Epithelial cell of proximal tubule (primary cell): ENCODE measurements around the gene PDYN. TPM values are rescaled to one million over a fixed set of nuclear protein-coding genes. Genes with fewer than 3 reads are reported as not detected.
A peak's percentile ranks its signal among the peaks of the same experiment; 100 is the strongest.

ENCODE experiments used
- DNase-seq: peaks from one replicate; pipeline ENCODE4 v3.0.0-alpha.2; 2011; ENCODE audit warnings: low read depth
- H3K4me3 ChIP-seq: 2 replicates; pipeline ENCODE4 v1.5.1; 2011; ENCODE audit warnings: low read depth, mild to moderate bottlenecking, low read length
- total RNA-seq: library from RNA; depleted of rRNA; stranded (reverse); fragments of >200 nt; gene quantifications from 2 replicates; pipeline ENCODE4 v1.2.3, GENCODE V29; 2015
- TF ChIP-seq, protein P1 (sequence below): conservative IDR thresholded peaks from 2 replicates; pipeline ENCODE4 v1.5.1; 2012; ENCODE audit warnings: low read depth, mild to moderate bottlenecking, low read length

Gene PDYN
- total RNA-seq, 1 donor from 2014 or later: not detected

DNA sequence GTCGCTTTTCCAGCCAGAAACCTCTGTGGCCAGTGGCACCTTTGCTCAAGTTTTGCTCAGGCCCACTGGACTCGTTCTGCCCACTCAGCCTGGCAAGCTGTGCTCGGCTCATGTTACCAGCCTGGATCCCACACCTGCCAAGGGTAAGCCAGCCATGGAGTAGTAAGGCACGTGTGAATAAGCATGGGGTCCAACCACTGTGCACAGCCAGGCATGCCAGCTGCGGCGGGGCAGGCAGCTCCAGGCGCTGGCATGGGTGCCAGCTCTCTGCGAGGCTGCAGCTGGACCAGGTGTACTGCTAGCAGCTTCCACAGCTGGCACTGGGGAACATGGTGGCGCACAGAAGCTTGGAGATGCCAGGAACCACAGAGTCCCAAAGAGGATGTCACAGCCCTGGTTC lies 32.1 kb upstream of the PDYN start:
- H3K4me3 ChIP-seq: no peak overlapping the region
- no peak for DNase-seq
- TF ChIP-seq, protein P1, sequence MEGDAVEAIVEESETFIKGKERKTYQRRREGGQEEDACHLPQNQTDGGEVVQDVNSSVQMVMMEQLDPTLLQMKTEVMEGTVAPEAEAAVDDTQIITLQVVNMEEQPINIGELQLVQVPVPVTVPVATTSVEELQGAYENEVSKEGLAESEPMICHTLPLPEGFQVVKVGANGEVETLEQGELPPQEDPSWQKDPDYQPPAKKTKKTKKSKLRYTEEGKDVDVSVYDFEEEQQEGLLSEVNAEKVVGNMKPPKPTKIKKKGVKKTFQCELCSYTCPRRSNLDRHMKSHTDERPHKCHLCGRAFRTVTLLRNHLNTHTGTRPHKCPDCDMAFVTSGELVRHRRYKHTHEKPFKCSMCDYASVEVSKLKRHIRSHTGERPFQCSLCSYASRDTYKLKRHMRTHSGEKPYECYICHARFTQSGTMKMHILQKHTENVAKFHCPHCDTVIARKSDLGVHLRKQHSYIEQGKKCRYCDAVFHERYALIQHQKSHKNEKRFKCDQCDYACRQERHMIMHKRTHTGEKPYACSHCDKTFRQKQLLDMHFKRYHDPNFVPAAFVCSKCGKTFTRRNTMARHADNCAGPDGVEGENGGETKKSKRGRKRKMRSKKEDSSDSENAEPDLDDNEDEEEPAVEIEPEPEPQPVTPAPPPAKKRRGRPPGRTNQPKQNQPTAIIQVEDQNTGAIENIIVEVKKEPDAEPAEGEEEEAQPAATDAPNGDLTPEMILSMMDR: no peak

DNA sequence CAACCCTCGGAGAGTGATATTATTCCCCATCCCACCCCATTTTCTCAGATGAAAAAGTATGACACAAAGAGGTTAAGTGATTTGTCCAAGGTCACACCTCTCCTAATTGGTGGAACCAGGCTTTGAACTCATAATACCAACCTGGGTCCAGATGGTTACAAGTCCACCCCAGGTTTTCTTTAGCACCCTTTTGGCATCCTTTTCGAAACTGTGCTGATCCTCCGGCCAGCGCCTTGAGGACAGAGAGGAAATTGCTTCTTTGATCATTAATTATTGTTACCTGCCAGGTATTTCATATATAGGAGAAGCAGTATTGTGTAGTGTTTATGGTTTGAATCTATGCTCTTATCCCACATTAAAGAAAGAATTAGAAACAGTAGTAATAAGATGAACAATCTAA lies 29.3 kb upstream of the PDYN start:
- TF ChIP-seq, protein P1: no peak
- DNase-seq: no peak

DNA sequence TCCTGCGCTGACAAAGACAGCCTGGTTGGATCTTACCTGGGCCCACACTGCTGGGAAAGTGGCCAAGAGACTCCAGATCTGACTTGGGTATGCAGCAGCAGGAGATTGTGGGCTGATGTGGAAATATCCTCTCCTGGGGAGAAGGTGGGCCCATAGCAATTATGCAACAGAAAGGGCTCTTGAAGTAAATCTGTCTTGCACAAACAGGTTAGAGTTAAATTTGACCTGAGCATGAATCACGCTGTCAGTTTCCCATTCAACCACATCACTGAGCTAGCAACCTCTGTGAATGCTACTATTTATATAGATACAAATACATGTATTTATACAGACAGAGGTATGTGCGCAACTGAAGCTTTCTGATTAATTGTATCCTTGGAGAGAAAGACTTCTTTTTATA lies 28.3 kb upstream of the PDYN start:
- no peak for DNase-seq
- H3K4me3 ChIP-seq: no peak overlapping the region
- TF ChIP-seq, protein P1: no peak

More for the DNA sequence above, 29.3 kb upstream of the PDYN start:
- H3K4me3 ChIP-seq: no peak overlapping the region

DNA sequence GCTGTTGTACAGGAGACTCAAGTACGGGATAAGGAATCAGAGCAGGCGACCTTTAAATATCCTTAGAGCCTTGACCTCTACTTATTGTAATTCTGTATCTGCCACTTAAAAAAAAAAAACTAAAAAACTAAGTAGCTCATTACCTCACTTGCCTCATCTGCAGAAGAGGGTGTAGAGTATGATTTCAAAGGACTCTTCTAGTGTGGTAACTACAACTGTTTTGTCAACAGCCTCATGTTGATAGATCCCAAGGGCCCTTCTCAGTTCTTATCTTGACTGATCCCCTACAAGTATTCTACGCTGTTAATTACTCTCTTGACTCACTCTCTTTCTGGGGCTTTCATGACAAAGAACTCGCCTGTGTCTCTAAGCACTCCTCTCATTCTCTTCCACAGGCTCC lies 16.7 kb upstream of the PDYN start:
- TF ChIP-seq, protein P1: no peak
- no peak overlapping the region for H3K4me3 ChIP-seq
- no peak for DNase-seq

DNA sequence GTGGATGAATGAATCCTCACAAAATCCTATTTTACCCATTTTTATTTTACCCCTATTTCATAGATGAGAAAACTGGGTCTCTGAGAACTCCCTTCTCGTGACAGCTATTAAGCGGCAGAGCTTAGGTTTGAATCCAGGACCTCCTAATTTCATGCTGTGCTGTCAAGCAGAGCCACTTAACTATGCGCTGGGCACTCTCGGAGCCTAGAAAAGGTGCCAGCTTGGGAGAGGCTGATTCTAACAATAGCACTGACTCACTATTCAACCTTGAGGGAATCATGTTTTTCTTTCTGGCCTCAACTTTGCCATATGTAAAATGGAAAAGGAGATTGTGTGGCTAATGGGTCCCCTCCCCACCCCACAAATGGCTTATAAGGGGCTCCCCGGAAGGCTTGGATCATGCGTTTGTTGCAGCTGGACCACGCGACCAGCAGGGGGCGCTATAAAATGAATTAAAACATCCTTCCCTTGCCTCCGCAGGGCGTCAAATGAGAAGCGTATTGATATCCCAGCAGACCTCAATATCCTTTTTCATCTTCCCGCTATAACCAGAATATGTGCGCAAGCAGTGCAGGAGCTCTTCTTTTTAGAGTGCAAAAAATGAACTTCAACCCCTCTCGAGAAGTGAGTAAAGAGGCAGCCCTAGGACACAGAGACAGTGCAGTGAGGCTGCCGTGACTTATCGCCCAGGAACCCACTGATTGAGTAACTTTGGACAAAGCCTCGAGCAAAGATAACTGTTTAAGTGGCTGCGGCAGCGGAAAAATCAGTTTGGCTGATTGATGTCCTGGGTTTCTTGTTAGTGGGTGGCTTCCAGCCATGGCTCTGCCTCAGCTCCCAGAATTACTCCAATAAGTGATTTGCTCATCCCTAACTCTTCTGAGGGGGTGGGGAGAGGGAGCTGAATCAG lies 12.8 kb upstream of the PDYN start:
- H3K4me3 ChIP-seq: no peak overlapping the region
- no peak for DNase-seq
- TF ChIP-seq, protein P1: peak; percentile 78

DNA sequence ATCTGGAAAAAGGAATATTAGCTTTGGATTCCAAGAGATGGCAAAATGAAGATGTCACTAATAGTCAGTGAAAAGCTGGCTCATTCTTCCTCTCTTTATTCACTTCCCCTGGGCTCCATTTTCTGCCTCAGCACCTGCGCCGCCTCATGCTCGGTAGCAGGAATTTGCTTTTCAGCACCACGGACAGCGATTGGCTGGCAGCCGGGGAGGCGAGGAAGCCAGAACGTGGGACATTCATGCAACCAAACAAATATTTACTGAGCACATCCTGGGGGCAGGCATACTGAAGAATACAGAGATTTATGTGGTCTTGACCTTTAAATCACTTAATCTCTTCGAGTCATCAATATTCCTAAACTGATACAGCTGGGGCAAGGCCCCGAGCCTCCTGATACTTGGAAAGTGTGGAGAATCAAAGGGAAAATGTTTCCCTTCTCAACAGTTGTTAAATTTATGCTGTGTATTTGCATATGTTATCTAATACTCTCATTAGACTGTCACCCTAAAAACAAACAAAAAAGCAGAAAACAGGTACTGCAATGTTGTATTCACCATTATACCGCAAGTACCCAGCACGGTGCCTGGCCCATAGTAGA lies 12.1 kb upstream of the PDYN start:
- TF ChIP-seq, protein P1: peak; percentile 5

More for the DNA sequence above, 12.1 kb upstream of the PDYN start:
- H3K4me3 ChIP-seq: no peak overlapping the region
- no peak for DNase-seq
